ENCODE results near the gene LBX2. TPM values are rescaled to one million over a fixed set of nuclear protein-coding genes. Genes with fewer than 3 reads are reported as not detected.
A peak's percentile ranks its signal among the peaks of the same experiment; 100 is the strongest.

The LBX2 gene
- total and polyA plus RNA-seq, 9 donors: 0.33 to 3.0 (median 0.80) TPM

- Histone ChIP-seq H3K4me3 (ENCODE audit: low read length) (no peak overlapping the region), H3K9me3 (replicated peaks; ENCODE audit: control insufficient read depth, low read depth, low read length) (no peaks in the 10 kb centered on the region), H3K36me3 (ENCODE audit: control insufficient read depth, insufficient read depth, low read length) (peaks cover 16% of the 10 kb centered on the region), H3K27ac (ENCODE audit: low read length) (no peak overlapping the region), H3K27me3 (ENCODE audit: control insufficient read depth, insufficient read depth, low read length) (peaks cover 71% of the 10 kb centered on the region), H3K4me1 (ENCODE audit: control insufficient read depth, insufficient read depth, low read length) (peaks cover 58% of the 10 kb centered on the region)
- WGBS (ENCODE audit: insufficient coverage): 85% methylated on average over 3 of the region's 3 CpGs
- no peak for DNase-seq
Observed at GRCh38 chr2:74504591-74504990, 5.2 kb upstream of the LBX2 start.

GRCh38 chr2:74503506-74504475, 4.4 kb upstream of the LBX2 start:
- DNase-seq: no peak
- WGBS (ENCODE audit: insufficient coverage): 31% methylated on average over 45 of the region's 45 CpGs
- Histone ChIP-seq H3K9me3 (replicated peaks; ENCODE audit: control insufficient read depth, low read depth, low read length) (no peaks in the 10 kb centered on the region), H3K27me3 (ENCODE audit: control insufficient read depth, insufficient read depth, low read length) (peaks cover 77% of the 10 kb centered on the region), H3K4me1 (ENCODE audit: control insufficient read depth, insufficient read depth, low read length) (peaks cover 66% of the 10 kb centered on the region), H3K36me3 (ENCODE audit: control insufficient read depth, insufficient read depth, low read length) (peaks cover 16% of the 10 kb centered on the region), H3K27ac (ENCODE audit: low read length) (peak overlapping the region; percentile 80), H3K4me3 (ENCODE audit: low read length) (peak overlapping the region; percentile 58)

- Histone ChIP-seq H3K9me3 (replicated peaks; ENCODE audit: control insufficient read depth, low read depth, low read length) (no peaks in the 10 kb centered on the region), H3K36me3 (ENCODE audit: control insufficient read depth, insufficient read depth, low read length) (peaks cover 16% of the 10 kb centered on the region), H3K27ac (ENCODE audit: low read length) (peak overlapping the region; percentile 80), H3K27me3 (ENCODE audit: control insufficient read depth, insufficient read depth, low read length) (peaks cover 77% of the 10 kb centered on the region), H3K4me1 (ENCODE audit: control insufficient read depth, insufficient read depth, low read length) (peaks cover 69% of the 10 kb centered on the region), H3K4me3 (ENCODE audit: low read length) (peak overlapping the region; percentile 58)
- peak; percentile 90 for DNase-seq
- WGBS (ENCODE audit: insufficient coverage): under 1% methylated on average over 58 of the region's 67 CpGs
Observed at GRCh38 chr2:74502720-74503505, 3.5 kb upstream of the LBX2 start.

GRCh38 chr2:74502147-74502719, 2.8 kb upstream of the LBX2 start:
- peaks cover 74% of the 10 kb centered on the region for H3K4me1 ChIP-seq (ENCODE audit: control insufficient read depth, insufficient read depth, low read length)

GRCh38 chr2:74501335-74502071, 2.1 kb upstream of the LBX2 start:
- peaks cover 14% of the 10 kb centered on the region for H3K36me3 ChIP-seq (ENCODE audit: control insufficient read depth, insufficient read depth, low read length)
- peaks cover 69% of the 10 kb centered on the region for H3K4me1 ChIP-seq (ENCODE audit: control insufficient read depth, insufficient read depth, low read length)
- no peak overlapping the region for H3K4me3 ChIP-seq (ENCODE audit: low read length)
- no peaks in the 10 kb centered on the region for H3K9me3 ChIP-seq (replicated peaks; ENCODE audit: control insufficient read depth, low read depth, low read length)
- DNase-seq: peak; percentile 57
- peaks cover 87% of the 10 kb centered on the region for H3K27me3 ChIP-seq (ENCODE audit: control insufficient read depth, insufficient read depth, low read length)
- H3K27ac ChIP-seq (ENCODE audit: low read length): peak overlapping the region; percentile 80
- WGBS (ENCODE audit: insufficient coverage): 39% methylated on average over 15 of the region's 18 CpGs

More at GRCh38 chr2:74502147-74502719, 2.8 kb upstream of the LBX2 start:
- no peaks in the 10 kb centered on the region for H3K9me3 ChIP-seq (replicated peaks; ENCODE audit: control insufficient read depth, low read depth, low read length)
- 11% methylated on average over 20 of the region's 32 CpGs for WGBS (ENCODE audit: insufficient coverage)
- H3K36me3 ChIP-seq (ENCODE audit: control insufficient read depth, insufficient read depth, low read length): peaks cover 16% of the 10 kb centered on the region
- H3K4me3 ChIP-seq (ENCODE audit: low read length): peak overlapping the region; percentile 58
- H3K27me3 ChIP-seq (ENCODE audit: control insufficient read depth, insufficient read depth, low read length): peaks cover 82% of the 10 kb centered on the region
- peak; percentile 47 for DNase-seq
- H3K27ac ChIP-seq (ENCODE audit: low read length): peak overlapping the region; percentile 80

GRCh38 chr2:74500578-74500946, 1.2 kb upstream of the LBX2 start:
- no peak for DNase-seq
- Histone ChIP-seq H3K4me1 (ENCODE audit: control insufficient read depth, insufficient read depth, low read length) (peaks cover 61% of the 10 kb centered on the region), H3K9me3 (replicated peaks; ENCODE audit: control insufficient read depth, low read depth, low read length) (no peaks in the 10 kb centered on the region), H3K27ac (ENCODE audit: low read length) (no peak overlapping the region), H3K36me3 (ENCODE audit: control insufficient read depth, insufficient read depth, low read length) (peaks cover 8% of the 10 kb centered on the region), H3K27me3 (ENCODE audit: control insufficient read depth, insufficient read depth, low read length) (peaks cover 85% of the 10 kb centered on the region), H3K4me3 (ENCODE audit: low read length) (no peak overlapping the region)

- peaks cover 85% of the 10 kb centered on the region for H3K27me3 ChIP-seq (ENCODE audit: control insufficient read depth, insufficient read depth, low read length)
- H3K9me3 ChIP-seq (replicated peaks; ENCODE audit: control insufficient read depth, low read depth, low read length): no peaks in the 10 kb centered on the region
- no peak for DNase-seq
- H3K27ac ChIP-seq (ENCODE audit: low read length): no peak overlapping the region
- H3K4me1 ChIP-seq (ENCODE audit: control insufficient read depth, insufficient read depth, low read length): peaks cover 60% of the 10 kb centered on the region
- peaks cover 6% of the 10 kb centered on the region for H3K36me3 ChIP-seq (ENCODE audit: control insufficient read depth, insufficient read depth, low read length)
- 20% methylated on average over 9 of the region's 15 CpGs for WGBS (ENCODE audit: insufficient coverage)
- H3K4me3 ChIP-seq (ENCODE audit: low read length): peak overlapping the region; percentile 42
Observed at GRCh38 chr2:74499940-74500577, 656 bp upstream of the LBX2 start.

GRCh38 chr2:74498500-74499266, 720 bp downstream of the LBX2 start:
- Histone ChIP-seq H3K27me3 (ENCODE audit: control insufficient read depth, insufficient read depth, low read length) (peaks cover 73% of the 10 kb centered on the region), H3K27ac (ENCODE audit: low read length) (no peak overlapping the region), H3K4me3 (ENCODE audit: low read length) (peak overlapping the region; percentile 42), H3K9me3 (replicated peaks; ENCODE audit: control insufficient read depth, low read depth, low read length) (no peaks in the 10 kb centered on the region), H3K4me1 (ENCODE audit: control insufficient read depth, insufficient read depth, low read length) (peaks cover 51% of the 10 kb centered on the region), H3K36me3 (ENCODE audit: control insufficient read depth, insufficient read depth, low read length) (peaks cover 12% of the 10 kb centered on the region)
- peak; percentile 25 for DNase-seq
- under 1% methylated on average over 37 of the region's 41 CpGs for WGBS (ENCODE audit: insufficient coverage)

All from muscle of leg (tissue), 11 donors.